Esophagus muscularis mucosa (tissue), 4 donors: ENCODE data around the gene PTPRCAP. TPM values are rescaled to one million over a fixed set of nuclear protein-coding genes. Genes with fewer than 3 reads are reported as not detected.

Experiments
- DNase-seq: peaks from one replicate; pipeline ENCODE4 v3.0.0-alpha.2; 2017; ENCODE audit errors: extremely low spot score
- H3K27ac ChIP-seq, 4 donors: fragments of 200-600 bp; sonication (generic); replicated peaks in 1 of 4; 1 replicate in 3 of 4; 2 replicates in 1 of 4; pipeline ENCODE4 v1.5.1; 2016 to 2019; ENCODE audit warnings: mild to moderate bottlenecking in 1 of 4
- H3K27me3 ChIP-seq, 4 donors: fragments of 200-600 bp; sonication (generic); one replicate each; pipeline versions ENCODE4 v1.5.1 to v1.6.0; 2016 to 2019
- H3K36me3 ChIP-seq, 4 donors: fragments of 200-600 bp; sonication (generic); one replicate each; pipeline ENCODE4 v1.5.1; 2016 to 2019
- H3K4me1 ChIP-seq, 4 donors: fragments of 200-600 bp; sonication (generic); one replicate each; pipeline ENCODE4 v1.5.1; 2016 to 2019
- H3K4me3 ChIP-seq, 4 donors: fragments of 200-600 bp; sonication (generic); 1 replicate in 2 of 4; 2 replicates in 2 of 4; pipeline ENCODE4 v1.5.1; 2016 to 2019; ENCODE audit warnings: mild to moderate bottlenecking in 4 of 4, moderate library complexity in 1 of 4
- H3K9me3 ChIP-seq, 4 donors: fragments of 200-600 bp; sonication (generic); 1 replicate in 3 of 4; 2 replicates in 1 of 4; pipeline ENCODE4 v1.5.1; 2016 to 2019
- CTCF ChIP-seq, 3 experiments: fragments of 200-600 bp in 2 of 3; fragments of 450-650 bp in 1 of 3; sonication (generic) in 2 of 3; IDR thresholded peaks; one replicate each; pipeline ENCODE4 v1.5.1; 2017 to 2019; ENCODE audit warnings: antibody characterized with exemption in 3 of 3, mild to moderate bottlenecking in 2 of 3, moderate library complexity in 1 of 3
- EP300 ChIP-seq: sonication (generic); formaldehyde crosslinking; IDR thresholded peaks from one replicate; pipeline ENCODE4 v1.6.1; 2017; ENCODE audit warnings: antibody characterized with exemption
- POLR2A ChIP-seq: fragments of 450-650 bp; IDR thresholded peaks from one replicate; pipeline ENCODE4 v1.6.1; 2017; ENCODE audit warnings: antibody characterized with exemption, moderate library complexity, mild to moderate bottlenecking, low read depth
- POLR2AphosphoS5 ChIP-seq, 2 donors: sonication (generic); formaldehyde crosslinking; IDR thresholded peaks; one replicate each; pipeline ENCODE4 v1.6.1; 2017; ENCODE audit warnings: antibody characterized with exemption in 2 of 2
- WGBS: methylation state at CpG from one replicate; pipeline ENCODE4 v1.1.5; 2018; 5-methylcytosine and 5-hydroxymethylcytosine counted together
- intact Hi-C: fragments of 100-400 bp; cut with DNase I; formaldehyde crosslinking; loops from one replicate; pipeline ENCODE4 v1.15.1; 2023
- total RNA-seq, 4 donors: library from RNA; depleted of rRNA; stranded (reverse); fragments of >200 nt; gene quantifications; one replicate each; pipeline versions ENCODE4 v1.1.0 to v1.2.1, GENCODE V29; 2016

Gene PTPRCAP
- total RNA-seq, 4 donors from 2014 or later, result 2.4 to 8.9 (median 3.6) TPM

DNA sequence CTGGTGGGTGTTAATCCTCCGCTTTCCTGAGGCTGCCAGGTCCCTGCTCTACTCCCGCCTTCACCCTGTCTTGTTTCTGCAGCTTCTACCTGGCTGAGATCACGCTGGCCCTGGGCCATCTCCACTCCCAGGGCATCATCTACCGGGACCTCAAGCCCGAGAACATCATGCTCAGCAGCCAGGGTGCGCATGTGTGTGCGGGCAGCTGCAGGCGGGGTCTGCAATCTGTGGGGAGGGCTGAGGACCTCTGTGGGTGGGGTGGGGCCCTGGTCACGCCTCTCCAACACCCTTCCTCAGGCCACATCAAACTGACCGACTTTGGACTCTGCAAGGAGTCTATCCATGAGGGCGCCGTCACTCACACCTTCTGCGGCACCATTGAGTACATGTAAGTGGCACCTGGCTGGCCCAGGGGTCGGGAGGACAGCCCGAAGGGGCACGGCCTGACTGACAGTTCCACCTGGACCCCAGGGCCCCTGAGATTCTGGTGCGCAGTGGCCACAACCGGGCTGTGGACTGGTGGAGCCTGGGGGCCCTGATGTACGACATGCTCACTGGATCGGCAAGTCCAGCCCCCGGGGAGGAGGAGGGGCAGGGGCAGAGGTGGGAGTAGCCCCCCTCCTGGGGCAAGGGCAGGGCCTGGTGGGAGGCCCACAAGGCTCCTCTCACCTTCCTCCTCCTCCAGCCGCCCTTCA is 4.7 kb downstream of the PTPRCAP start:
- Histone ChIP-seq H3K27ac (no peak overlapping the region), H3K9me3 (no peaks in the 10 kb centered on the region), H3K27me3 (no peaks in the 10 kb centered on the region), H3K4me1 (peaks cover 15 to 54% (median 32%) of the 10 kb centered on the region in 4 donors), H3K36me3 (peaks cover 41 to 79% (median 71%) of the 10 kb centered on the region in 4 donors), H3K4me3 (no peak overlapping the region)
- no peak for DNase-seq
- intact Hi-C loops, result no loop called here
- 87% methylated on average over 17 of the region's 22 CpGs for WGBS
- TF ChIP-seq POLR2AphosphoS5 (IDR thresholded peaks at IDR 0.05) (no peak), POLR2A (no peak), EP300 (no peak), CTCF (IDR thresholded peaks at IDR 0.05) (no peak)

GRCh38 chr11:67431346-67432249 is 5.9 kb downstream of the PTPRCAP start:
- DNase-seq, result no peak
- H3K9me3 ChIP-seq, result no peaks in the 10 kb centered on the region
- intact Hi-C loops, result no loop called here
- TF ChIP-seq POLR2A, result no peak
- no peak for TF ChIP-seq POLR2AphosphoS5 (IDR thresholded peaks at IDR 0.05)
- no peak for TF ChIP-seq EP300
- no peak for TF ChIP-seq CTCF (IDR thresholded peaks at IDR 0.05)
- H3K27me3 ChIP-seq, result no peaks in the 10 kb centered on the region
- peaks cover 41 to 72% (median 65%) of the 10 kb centered on the region in 4 donors for H3K36me3 ChIP-seq
- H3K27ac ChIP-seq, result no peak overlapping the region
- H3K4me1 ChIP-seq, result peaks cover 21 to 49% (median 34%) of the 10 kb centered on the region in 4 donors
- 91% methylated on average over 23 of the region's 24 CpGs for WGBS
- no peak overlapping the region for H3K4me3 ChIP-seq

DNA sequence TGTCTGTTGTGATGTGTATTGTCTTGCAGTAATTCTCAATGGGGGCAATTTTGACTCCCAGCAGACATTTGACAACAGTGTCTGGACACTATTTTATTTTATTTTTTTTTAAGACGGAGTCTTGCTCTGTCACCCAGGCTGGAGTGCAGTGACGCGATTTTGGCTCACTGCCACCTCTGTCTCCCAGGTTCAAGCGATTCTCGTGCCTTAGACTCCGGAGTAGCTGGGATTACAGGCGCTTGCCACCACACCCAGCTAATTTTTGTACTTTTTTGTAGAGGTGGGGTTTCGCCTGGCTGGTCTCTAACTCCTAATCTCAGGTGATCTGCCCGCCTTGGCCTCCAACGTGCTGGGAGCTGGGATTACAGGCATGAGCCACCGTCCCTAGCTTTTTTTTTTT is 7.8 kb downstream of the PTPRCAP start:
- no peak for DNase-seq
- WGBS, result 77% methylated on average over 11 of the region's 11 CpGs
- intact Hi-C loops, result no loop called here
- Histone ChIP-seq H3K4me1 (peaks cover 21 to 31% (median 26%) of the 10 kb centered on the region in 4 donors), H3K4me3 (peak overlapping the region in 1 of 4 donors; percentile 82), H3K9me3 (no peaks in the 10 kb centered on the region), H3K27ac (no peak overlapping the region), H3K27me3 (no peaks in the 10 kb centered on the region), H3K36me3 (peaks cover 27 to 56% (median 48%) of the 10 kb centered on the region in 4 donors)
- TF ChIP-seq EP300 (no peak), CTCF (IDR thresholded peaks at IDR 0.05) (no peak), POLR2A (no peak), POLR2AphosphoS5 (IDR thresholded peaks at IDR 0.05) (no peak)

DNA sequence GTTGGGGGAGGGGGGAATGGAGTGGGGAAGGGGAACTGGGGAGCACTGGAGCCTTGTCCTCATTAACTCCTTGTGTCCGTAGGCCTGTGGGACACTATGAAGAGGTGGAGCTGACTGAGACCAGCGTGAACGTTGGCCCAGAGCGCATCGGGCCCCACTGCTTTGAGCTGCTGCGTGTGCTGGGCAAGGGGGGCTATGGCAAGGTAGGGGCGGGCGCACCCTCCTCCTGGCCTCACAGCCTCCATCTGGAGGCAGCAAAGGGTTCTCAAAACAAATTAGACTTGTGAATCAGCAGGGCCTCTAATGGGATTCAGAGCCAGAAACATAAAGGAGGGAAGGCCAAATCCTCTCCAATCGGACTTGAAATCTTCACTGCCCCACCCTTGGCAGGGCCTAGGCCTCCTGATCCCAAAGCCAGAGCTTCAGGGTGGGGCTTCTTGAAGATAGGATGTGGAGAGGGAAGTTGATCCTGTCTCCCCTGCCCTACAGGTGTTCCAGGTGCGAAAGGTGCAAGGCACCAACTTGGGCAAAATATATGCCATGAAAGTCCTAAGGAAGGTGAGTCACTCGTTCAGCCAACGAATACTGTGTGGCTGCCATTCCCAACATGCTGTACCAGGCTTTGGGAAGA is 8.3 kb downstream of the PTPRCAP start:
- Histone ChIP-seq H3K4me1 (peaks cover 21 to 31% (median 26%) of the 10 kb centered on the region in 4 donors), H3K27me3 (no peaks in the 10 kb centered on the region), H3K27ac (peak overlapping the region; percentile 86 to 96 (median 94)), H3K9me3 (no peaks in the 10 kb centered on the region), H3K4me3 (peak overlapping the region; percentile 69 to 98 (median 80)), H3K36me3 (peaks cover 21 to 50% (median 42%) of the 10 kb centered on the region in 4 donors)
- 49% methylated on average over 12 of the region's 12 CpGs for WGBS
- TF ChIP-seq EP300 (no peak), CTCF (IDR thresholded peaks at IDR 0.05) (no peak), POLR2A (no peak), POLR2AphosphoS5 (IDR thresholded peaks at IDR 0.05) (no peak)
- DNase-seq, result no peak
- intact Hi-C loops, result no loop called here
